ENCODE results near the gene IQSEC3. TPM values are rescaled to one million over a fixed set of nuclear protein-coding genes. Genes with fewer than 3 reads are reported as not detected.
A peak's percentile ranks its signal among the peaks of the same experiment; 100 is the strongest.

Gene IQSEC3
- total and polyA plus RNA-seq, 2 donors from 2014 or later, result 1.4 to 6.9 TPM

DNA sequence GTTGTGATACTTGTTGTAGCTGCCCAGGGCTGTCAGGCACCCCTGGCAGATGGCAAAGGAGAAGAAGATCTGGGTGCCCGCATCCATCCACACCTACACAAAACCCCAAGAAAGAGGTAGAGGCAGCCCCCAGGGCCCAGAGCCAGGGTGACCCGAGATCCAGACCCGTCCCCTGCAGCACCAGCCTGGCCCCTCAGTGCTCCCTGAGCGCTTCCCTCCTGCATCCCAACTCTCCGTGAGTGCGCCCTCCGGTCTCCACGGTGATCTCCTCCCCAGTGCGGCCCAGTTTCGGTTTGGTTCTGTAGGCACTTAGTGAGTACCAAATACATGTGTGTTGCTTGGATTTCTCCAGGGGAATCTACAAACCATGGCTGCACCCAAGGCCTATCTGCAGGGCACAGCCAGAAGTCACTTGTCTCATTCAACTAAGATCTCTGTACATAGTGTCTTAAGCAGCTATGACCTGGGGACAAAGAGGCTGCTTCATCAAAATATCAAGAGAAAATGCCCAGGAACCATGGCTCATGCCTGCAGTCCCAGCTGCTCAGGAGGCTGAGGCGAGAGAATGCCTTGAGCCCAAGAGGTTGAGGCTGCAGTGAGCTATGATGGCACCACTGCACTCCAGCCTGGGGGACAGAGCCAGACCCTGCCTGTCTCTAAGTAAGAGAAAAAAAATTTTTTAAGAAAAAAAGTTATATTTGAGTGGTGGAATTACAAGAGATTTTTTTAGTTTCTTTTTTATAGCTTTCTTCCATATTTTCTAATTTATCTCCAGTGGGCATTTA is 131.5 kb downstream of the IQSEC3 start:
- Histone ChIP-seq H3K4me1 (ENCODE audit: control insufficient read depth in 2 of 3, insufficient read depth in 2 of 3, low read depth in 1 of 3, low read length in 3 of 3) (peaks cover 0 to 5% (median 0%) of the 10 kb centered on the region in 3 donors), H3K9me3 (ENCODE audit: control insufficient read depth in 2 of 3, insufficient read depth in 1 of 3, low read length in 3 of 3) (no peaks in the 10 kb centered on the region), H3K4me3 (ENCODE audit: low read length in 3 of 3) (no peak overlapping the region), H3K9ac (ENCODE audit: low read length in 3 of 3) (no peak overlapping the region), H3K36me3 (ENCODE audit: control insufficient read depth in 2 of 3, insufficient read depth in 3 of 3, low read length in 3 of 3) (peaks cover 0 to 44% (median 12%) of the 10 kb centered on the region in 3 donors), H3K27ac (ENCODE audit: low read depth in 2 of 2, low read length in 2 of 2) (no peak overlapping the region), H3K27me3 (ENCODE audit: control insufficient read depth, insufficient read depth, low read length) (no peaks in the 10 kb centered on the region)
- TF ChIP-seq, protein P1, sequence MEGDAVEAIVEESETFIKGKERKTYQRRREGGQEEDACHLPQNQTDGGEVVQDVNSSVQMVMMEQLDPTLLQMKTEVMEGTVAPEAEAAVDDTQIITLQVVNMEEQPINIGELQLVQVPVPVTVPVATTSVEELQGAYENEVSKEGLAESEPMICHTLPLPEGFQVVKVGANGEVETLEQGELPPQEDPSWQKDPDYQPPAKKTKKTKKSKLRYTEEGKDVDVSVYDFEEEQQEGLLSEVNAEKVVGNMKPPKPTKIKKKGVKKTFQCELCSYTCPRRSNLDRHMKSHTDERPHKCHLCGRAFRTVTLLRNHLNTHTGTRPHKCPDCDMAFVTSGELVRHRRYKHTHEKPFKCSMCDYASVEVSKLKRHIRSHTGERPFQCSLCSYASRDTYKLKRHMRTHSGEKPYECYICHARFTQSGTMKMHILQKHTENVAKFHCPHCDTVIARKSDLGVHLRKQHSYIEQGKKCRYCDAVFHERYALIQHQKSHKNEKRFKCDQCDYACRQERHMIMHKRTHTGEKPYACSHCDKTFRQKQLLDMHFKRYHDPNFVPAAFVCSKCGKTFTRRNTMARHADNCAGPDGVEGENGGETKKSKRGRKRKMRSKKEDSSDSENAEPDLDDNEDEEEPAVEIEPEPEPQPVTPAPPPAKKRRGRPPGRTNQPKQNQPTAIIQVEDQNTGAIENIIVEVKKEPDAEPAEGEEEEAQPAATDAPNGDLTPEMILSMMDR (IDR thresholded peaks at IDR 0.05; ENCODE audit: borderline replicate concordance, extremely low read depth, insufficient read depth), result no peak
- DNase-seq, result peak in 1 of 5 donors; percentile 62
- no peak for FAIRE-seq
- intact Hi-C loops (cut with DNase I), result no loop called here

DNA sequence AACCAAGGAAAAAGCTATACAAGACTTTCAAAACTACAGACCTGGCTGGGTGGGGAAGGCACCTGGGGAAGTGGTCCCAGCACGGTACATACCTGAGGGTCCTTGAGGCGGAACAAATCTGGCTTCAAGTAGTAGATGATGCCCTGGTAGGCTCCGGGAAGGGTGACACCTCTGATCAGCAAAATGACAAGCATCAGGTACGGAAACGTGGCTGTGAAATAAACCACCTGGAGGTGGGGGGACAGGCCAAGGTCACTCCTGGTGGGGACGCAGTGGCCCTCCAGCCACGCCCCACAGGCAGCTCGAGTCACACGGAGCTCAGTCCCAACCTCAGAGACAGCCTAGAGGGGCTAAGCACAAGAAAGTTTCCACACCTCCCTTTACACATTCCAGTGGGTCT is 132.1 kb downstream of the IQSEC3 start:
- H3K27me3 ChIP-seq (ENCODE audit: control insufficient read depth, insufficient read depth, low read length), result no peaks in the 10 kb centered on the region
- H3K9me3 ChIP-seq (ENCODE audit: control insufficient read depth in 2 of 3, insufficient read depth in 1 of 3, low read length in 3 of 3), result no peaks in the 10 kb centered on the region
- intact Hi-C loops (cut with DNase I), result no loop called here
- no peak overlapping the region for H3K4me3 ChIP-seq (ENCODE audit: low read length in 3 of 3)
- DNase-seq (peak in 3 of 5 donors; percentile 59 to 74 (median 66)), FAIRE-seq (no peak)
- H3K4me1 ChIP-seq (ENCODE audit: control insufficient read depth in 2 of 3, insufficient read depth in 2 of 3, low read depth in 1 of 3, low read length in 3 of 3), result peaks cover 0 to 5% (median 0%) of the 10 kb centered on the region in 3 donors
- H3K36me3 ChIP-seq (ENCODE audit: control insufficient read depth in 2 of 3, insufficient read depth in 3 of 3, low read length in 3 of 3), result peaks cover 0 to 44% (median 12%) of the 10 kb centered on the region in 3 donors
- TF ChIP-seq, protein P1 (IDR thresholded peaks at IDR 0.05; ENCODE audit: borderline replicate concordance, extremely low read depth, insufficient read depth), result no peak
- H3K27ac ChIP-seq (ENCODE audit: low read depth in 2 of 2, low read length in 2 of 2), result peak overlapping the region in 1 of 2 donors; percentile 28
- no peak overlapping the region for H3K9ac ChIP-seq (ENCODE audit: low read length in 3 of 3)

DNA sequence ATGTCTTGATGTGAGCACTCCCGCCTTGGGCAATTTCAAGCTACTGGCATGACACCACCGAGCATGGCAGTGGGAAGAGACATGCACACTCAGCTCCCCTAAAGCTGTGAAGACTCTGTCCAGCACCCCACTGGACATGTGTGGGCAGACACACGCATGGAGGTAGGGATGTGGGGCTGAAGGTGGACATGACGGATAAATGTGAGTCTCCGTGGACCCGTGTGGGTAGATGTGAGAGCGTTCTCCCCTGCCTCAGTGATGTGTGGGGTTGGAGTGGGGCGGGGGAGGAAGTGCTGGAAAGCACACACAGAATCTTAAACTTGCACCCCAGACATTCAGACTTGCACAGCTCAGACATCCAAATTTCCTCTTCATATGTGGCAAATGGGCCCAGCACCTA is 134.8 kb downstream of the IQSEC3 start:
- intact Hi-C loops (cut with DNase I), result no loop called here
- TF ChIP-seq, protein P1 (IDR thresholded peaks at IDR 0.05; ENCODE audit: borderline replicate concordance, extremely low read depth, insufficient read depth), result no peak
- Histone ChIP-seq H3K27ac (ENCODE audit: low read depth in 2 of 2, low read length in 2 of 2) (no peak overlapping the region), H3K9ac (ENCODE audit: low read length in 3 of 3) (no peak overlapping the region), H3K27me3 (ENCODE audit: control insufficient read depth, insufficient read depth, low read length) (no peaks in the 10 kb centered on the region), H3K4me1 (ENCODE audit: control insufficient read depth in 2 of 3, insufficient read depth in 2 of 3, low read depth in 1 of 3, low read length in 3 of 3) (peaks cover 0 to 11% (median 0%) of the 10 kb centered on the region in 3 donors), H3K4me3 (ENCODE audit: low read length in 3 of 3) (no peak overlapping the region), H3K9me3 (ENCODE audit: control insufficient read depth in 2 of 3, insufficient read depth in 1 of 3, low read length in 3 of 3) (no peaks in the 10 kb centered on the region), H3K36me3 (ENCODE audit: control insufficient read depth in 2 of 3, insufficient read depth in 3 of 3, low read length in 3 of 3) (peaks cover 0 to 44% (median 8%) of the 10 kb centered on the region in 3 donors)
- FAIRE-seq, result no peak
- no peak for DNase-seq

Measured in kidney (tissue), 14 donors.